ENCODE results near the gene DENND1C.

DNA sequence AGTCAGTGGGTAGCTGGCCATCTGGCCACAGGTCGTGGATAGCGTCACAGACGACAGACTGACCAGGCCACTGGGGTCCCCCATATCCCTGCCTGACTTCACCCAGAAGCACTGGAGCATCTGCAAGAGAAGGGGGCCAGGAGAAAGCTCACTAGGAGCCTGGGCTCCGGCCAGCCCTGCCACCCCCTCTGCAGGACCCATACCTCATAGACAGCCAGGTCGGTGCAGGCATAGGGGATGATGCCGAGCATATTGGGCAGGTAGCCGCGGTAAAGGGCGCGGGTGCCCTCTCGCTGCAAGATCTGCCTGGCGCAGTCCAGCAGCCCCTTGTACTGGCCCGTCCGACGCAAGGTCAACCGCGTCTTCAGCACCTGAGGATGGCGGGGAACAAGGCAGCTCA lies 54.5 kb downstream of the DENND1C start:
- TF ChIP-seq, protein P1, sequence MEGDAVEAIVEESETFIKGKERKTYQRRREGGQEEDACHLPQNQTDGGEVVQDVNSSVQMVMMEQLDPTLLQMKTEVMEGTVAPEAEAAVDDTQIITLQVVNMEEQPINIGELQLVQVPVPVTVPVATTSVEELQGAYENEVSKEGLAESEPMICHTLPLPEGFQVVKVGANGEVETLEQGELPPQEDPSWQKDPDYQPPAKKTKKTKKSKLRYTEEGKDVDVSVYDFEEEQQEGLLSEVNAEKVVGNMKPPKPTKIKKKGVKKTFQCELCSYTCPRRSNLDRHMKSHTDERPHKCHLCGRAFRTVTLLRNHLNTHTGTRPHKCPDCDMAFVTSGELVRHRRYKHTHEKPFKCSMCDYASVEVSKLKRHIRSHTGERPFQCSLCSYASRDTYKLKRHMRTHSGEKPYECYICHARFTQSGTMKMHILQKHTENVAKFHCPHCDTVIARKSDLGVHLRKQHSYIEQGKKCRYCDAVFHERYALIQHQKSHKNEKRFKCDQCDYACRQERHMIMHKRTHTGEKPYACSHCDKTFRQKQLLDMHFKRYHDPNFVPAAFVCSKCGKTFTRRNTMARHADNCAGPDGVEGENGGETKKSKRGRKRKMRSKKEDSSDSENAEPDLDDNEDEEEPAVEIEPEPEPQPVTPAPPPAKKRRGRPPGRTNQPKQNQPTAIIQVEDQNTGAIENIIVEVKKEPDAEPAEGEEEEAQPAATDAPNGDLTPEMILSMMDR (IDR thresholded peaks at IDR 0.05) = no peak
- TF ChIP-seq EZH2 (IDR thresholded peaks at IDR 0.05) (no peak), EZH2phosphoT487 (IDR thresholded peaks at IDR 0.05) (no peak)

Data from neural progenitor cell (in vitro differentiated cells).